ES-I3 (cell line): Measurements from ENCODE around the gene METRN.

Source experiments
- H3K36me3 ChIP-seq: 2 replicates; pipeline ENCODE4 v1.6.1; 2013; ENCODE audit warnings: mild to moderate bottlenecking, low read length, control low read depth, moderate library complexity; ENCODE audit not compliant: insufficient read depth
- H3K4me1 ChIP-seq: 2 replicates; pipeline ENCODE4 v1.6.1; 2013; ENCODE audit warnings: mild to moderate bottlenecking, control low read depth, low read length; ENCODE audit not compliant: insufficient read depth
- H3K9ac ChIP-seq: 2 replicates; pipeline ENCODE4 v1.6.1; 2013; ENCODE audit warnings: low read depth, mild to moderate bottlenecking, low read length, moderate library complexity
- H3K9me3 ChIP-seq: 2 replicates; pipeline ENCODE4 v1.6.1; 2013; ENCODE audit warnings: mild to moderate bottlenecking, low read length, moderate library complexity; ENCODE audit not compliant: control insufficient read depth, insufficient read depth

METRN gene

DNA sequence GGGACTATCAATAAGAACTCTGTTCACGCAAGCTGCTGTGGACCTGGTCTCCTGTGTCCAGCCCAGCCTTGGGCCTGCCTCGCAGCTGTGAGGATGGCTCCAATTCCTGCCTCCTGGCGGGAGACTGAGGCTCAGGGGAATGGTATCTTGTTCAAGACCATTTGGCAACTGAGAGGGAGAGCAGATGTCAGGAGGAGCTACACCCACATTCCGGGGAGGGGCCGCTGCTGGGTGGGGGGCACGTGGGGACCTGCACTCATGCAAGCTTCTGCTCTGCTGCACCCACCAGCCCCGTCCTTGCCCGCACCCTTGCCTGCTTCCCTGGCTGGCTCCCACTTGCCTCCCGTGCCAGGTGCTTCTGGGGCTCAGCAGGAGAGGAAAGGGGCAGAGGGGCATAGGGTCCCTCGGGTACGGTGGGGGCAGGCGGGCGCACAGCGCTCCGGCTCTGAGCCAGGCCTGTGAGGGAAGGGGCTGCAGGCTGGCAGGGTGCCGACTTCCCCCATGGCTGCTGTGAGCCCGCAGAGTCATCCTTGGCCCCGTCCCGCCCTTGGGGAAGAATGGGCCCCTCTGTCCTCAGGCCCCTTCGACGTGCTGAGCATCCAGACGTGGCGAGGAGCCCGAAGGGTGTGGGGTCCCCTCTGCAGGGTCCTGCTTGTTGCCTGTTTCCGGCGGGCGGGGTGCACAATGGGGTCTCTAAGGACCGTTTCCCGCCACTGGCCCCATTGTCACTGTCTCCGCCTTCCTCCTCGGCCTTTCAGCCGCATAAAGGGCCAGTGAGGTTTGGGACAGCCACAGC, 2.7 kb downstream of the METRN start:
- Histone ChIP-seq H3K4me1 (peaks cover 4% of the 10 kb centered on the region; the same call in 1 of the 2 replicates), H3K36me3 (no peaks in the 10 kb centered on the region), H3K9me3 (no peaks in the 10 kb centered on the region), H3K9ac (no peak overlapping the region)

DNA sequence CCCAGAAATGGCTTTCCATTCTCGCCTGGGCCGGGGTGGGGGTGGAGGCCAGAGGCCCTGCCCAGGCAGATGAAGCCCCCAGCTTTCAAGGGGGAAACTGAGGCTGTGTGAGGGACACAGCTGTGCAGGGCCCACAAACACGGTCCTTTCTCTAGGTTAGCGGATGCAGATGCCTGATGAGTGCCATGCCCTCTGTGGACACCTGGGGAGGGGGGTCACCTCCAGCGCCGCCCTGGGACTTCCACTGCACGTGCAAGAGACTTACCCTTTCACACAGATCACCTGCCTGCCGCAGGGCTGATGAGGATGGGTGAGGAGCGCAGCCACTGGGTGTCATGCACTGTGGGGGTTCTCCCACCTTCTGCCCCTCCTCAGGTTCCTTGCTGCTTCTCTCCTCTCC, 3.5 kb downstream of the METRN start:
- no peaks in the 10 kb centered on the region for H3K9me3 ChIP-seq
- no peak overlapping the region for H3K9ac ChIP-seq
- H3K36me3 ChIP-seq: no peaks in the 10 kb centered on the region
- H3K4me1 ChIP-seq: peaks cover 4% of the 10 kb centered on the region; the same call in 1 of the 2 replicates

DNA sequence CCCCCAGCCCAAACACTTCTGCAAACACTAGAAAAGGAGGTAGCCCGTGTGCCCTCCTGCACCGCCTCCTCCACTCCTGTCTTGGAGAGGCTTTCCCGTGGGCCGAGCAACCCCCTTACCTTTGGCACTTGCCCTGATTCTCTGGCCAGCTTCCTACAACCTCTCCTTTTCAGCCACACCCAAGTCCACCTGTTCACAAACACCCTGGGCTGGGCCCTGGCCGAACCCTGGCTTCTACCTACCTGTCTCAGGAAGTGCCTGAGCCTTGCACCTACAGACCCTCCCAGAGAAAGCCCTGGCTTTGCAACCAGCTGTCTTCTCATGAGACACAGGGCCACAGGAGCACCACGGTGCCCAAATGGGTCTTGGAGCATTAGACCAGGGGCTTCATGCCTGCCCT, 4.0 kb downstream of the METRN start:
- H3K9me3 ChIP-seq: no peaks in the 10 kb centered on the region
- H3K9ac ChIP-seq: no peak overlapping the region
- H3K4me1 ChIP-seq: peaks cover 4% of the 10 kb centered on the region; the same call in 1 of the 2 replicates

DNA sequence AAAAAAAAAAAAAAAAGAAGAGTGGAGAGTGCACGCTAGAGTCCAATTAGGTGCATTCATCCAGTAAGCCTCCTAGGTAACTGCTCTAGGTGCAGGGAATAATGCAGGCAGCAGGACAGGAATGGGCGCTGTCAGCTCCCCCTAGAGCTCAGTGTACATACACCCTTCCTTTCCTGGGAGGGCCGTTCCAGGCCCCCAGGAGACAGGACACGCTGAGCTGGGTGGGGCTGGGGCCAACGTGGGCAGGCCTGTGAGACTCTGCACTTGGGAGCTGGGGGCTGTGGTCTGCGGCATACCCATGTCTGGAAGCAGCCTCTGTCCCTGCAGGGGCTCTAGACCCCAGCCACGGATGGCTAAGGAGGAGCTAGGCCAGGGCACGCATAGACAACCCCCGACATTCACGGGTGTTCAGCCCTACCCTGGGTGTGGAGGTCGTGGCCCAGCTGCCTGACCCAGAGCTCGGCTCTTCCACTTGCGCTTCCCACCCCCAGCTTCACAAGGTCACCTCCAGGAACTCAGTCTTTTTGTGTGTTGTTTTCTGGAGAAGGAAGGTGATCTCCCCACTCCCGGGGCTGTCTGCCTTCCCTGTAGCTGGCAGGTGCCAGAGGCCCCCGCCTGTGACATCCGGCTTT, 5.0 kb downstream of the METRN start:
- no peaks in the 10 kb centered on the region for H3K9me3 ChIP-seq
- no peaks in the 10 kb centered on the region for H3K36me3 ChIP-seq
- peaks cover 4% of the 10 kb centered on the region; the same call in 1 of the 2 replicates for H3K4me1 ChIP-seq
- peak overlapping the region; percentile 85; the same call in 1 of the 2 replicates for H3K9ac ChIP-seq

More for the DNA sequence above, 4.0 kb downstream of the METRN start:
- H3K36me3 ChIP-seq: no peaks in the 10 kb centered on the region

DNA sequence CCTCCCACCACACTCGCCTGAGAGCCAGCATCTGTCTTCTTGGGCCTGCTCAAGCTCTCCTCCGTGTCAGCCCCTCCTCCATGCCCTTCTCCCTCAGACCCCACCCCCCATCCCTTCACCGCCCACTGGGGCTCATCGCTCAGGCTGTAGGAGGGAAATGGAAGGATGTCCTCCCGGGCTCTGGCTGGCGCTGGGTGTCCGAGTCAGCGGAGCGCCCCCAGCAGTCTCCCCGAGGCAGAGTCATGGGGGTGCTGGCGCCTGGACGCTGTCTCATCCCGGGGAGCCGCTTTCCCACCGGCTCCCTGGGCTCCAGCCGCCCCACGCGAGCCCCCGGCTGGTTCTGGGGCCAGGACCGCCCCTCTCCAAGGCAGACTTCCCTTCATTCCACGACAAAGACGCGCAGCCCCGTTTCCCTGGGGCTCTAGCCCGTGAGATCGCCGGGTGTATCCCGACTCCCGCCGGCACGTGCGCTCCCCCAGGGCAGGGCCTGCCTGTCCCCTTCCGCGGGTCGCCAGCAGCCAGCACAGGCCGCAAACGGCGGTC, 5.6 kb downstream of the METRN start:
- Histone ChIP-seq H3K36me3 (no peaks in the 10 kb centered on the region), H3K9ac (peak overlapping the region; percentile 85), H3K4me1 (peaks cover 4% of the 10 kb centered on the region; the same call in 1 of the 2 replicates), H3K9me3 (no peaks in the 10 kb centered on the region)

DNA sequence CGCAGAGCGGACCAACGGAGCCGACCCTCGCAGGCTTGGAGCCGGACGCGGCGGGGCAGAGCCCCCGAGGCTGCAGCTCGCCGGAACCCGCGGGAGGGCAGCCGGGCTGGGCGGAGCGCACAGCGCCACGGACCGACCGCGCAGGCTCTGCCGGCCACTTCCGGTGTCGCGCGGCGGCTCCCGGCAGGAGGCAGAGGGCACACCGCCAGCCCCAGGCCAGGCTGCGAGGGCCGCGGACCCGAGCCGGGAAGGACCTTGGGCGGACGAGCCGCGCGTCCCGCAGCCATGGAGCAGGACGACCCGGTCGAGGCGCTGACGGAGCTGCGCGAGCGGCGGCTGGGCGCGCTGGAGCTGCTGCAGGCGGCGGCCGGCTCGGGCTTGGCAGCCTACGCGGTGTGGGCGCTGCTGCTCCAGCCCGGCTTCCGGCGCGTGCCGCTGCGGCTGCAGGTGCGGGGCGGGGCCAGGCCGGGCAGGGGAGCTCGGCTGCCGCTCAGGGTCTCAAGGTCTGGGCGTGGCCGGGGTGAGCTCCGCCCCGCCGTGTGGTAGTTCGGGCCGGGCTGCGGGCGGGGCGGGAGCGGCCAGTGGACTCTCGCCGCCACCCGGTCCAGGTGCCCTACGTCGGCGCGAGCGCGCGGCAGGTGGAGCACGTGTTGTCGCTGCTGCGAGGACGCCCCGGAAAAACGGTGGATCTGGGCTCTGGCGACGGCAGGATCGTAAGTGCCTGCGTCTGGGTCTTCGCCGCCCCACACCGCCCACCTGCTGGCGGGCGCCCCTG, 6.3 kb downstream of the METRN start, which contains the start of gene ANTKMT:
Gene ANTKMT (plus strand): TSS at position 157 of the 775 bp plus-strand sequence. CDS start 129 bp downstream, at position 286.
- peaks cover 4% of the 10 kb centered on the region; the same call in 1 of the 2 replicates for H3K4me1 ChIP-seq
- no peaks in the 10 kb centered on the region for H3K9me3 ChIP-seq
- no peaks in the 10 kb centered on the region for H3K36me3 ChIP-seq
- peak within 1 kb of the TSS; percentile 85 for H3K9ac ChIP-seq

DNA sequence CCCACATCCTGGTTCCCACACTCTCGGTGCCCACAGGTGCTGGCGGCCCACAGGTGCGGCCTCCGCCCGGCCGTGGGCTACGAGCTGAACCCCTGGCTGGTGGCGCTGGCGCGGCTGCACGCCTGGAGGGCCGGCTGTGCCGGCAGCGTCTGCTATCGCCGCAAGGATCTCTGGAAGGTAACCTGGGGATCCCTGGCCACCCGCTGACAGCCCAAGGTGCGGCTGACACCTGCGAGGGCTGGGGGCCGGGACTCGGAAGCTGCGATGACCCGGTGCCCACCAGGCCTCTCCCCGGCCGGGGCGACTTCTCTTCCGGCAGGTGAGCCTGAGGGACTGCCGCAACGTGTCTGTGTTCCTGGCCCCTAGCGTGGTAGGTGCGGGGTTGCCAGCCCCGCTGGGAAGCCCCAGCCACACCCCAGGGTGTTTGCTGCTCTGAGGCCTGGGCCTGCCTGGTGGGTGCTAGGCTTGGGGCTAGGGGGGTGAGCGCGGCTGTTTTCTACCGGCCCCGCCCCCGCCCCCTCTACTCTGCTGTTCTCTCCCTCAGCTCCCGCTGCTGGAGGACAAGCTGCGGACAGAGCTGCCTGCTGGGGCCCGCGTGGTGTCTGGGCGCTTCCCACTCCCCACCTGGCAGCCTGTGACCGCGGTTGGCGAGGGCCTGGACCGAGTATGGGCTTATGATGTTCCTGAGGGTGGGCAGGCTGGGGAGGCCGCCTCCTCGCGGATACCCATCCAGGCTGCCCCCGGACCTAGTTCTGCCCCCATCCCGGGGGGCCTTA, 7.0 kb downstream of the METRN start:
- H3K9ac ChIP-seq: no peak overlapping the region; the same call in 1 of the 2 replicates
- H3K36me3 ChIP-seq: no peaks in the 10 kb centered on the region
- H3K9me3 ChIP-seq: no peaks in the 10 kb centered on the region
- H3K4me1 ChIP-seq: peaks cover 4% of the 10 kb centered on the region; the same call in 1 of the 2 replicates

DNA sequence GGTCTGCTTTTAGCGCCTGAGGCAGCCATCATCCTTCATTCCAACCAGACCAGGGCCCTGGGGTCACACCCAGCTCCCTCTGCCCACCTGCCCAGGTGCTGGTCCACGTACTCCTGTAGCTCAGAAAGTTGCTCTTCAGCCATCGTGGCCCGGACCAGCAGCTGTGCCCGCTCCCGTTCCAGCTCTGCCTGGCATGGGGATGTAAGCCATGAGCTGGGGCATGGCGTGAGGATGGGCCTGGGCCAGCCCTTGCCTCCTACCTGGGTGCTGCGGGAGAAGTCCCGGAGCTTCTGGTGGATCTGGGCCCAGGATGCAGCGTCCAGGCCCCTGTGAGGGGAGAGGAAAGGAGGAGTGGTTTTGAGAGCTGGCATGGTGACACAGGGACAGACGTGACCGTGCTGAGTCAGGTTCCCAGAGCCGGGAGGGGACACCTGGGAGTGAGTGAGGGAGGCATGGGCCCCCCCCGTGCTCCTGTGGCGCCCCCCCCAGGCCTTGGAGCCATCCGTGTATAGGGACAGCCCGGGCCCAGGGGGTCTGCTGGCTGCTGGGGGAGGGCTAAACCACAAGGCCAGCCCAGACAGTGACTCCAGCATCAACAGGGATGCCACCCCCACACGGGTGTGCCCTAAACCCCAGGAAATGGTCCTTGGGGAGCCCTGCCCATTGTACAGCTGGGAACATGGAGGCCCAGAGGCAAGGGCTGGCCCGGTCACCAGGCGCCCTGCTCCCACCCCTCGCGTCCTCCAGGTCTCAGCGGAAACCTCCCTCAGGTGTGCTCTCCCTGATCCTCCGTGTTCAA, 8.1 kb downstream of the METRN start:
- H3K9me3 ChIP-seq: no peaks in the 10 kb centered on the region
- no peaks in the 10 kb centered on the region for H3K36me3 ChIP-seq
- H3K9ac ChIP-seq: no peak overlapping the region
- H3K4me1 ChIP-seq: peaks cover 4% of the 10 kb centered on the region; the same call in 1 of the 2 replicates

DNA sequence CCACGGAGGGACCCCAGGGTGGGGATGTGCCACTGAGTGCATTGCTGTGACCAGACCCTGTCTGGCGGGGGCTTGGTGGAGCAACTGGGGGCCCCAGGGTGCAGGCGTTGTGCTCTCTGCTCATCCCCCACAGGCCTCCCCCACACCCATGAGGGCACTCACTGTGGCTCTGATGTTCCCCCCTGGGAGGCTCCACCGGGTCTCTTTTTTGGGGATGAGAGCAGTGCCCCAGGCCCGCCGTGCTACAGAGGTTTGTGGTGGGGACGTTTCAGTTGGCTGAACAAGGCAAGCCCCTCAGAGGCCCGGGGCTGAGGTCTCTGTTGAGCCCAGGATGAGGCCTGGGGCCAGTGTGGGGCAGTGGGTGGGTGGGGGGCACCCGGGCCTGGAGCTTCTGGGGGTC, 8.8 kb downstream of the METRN start:
- no peaks in the 10 kb centered on the region for H3K36me3 ChIP-seq
- peaks cover 4% of the 10 kb centered on the region; the same call in 1 of the 2 replicates for H3K4me1 ChIP-seq
- no peaks in the 10 kb centered on the region for H3K9me3 ChIP-seq
- no peak overlapping the region for H3K9ac ChIP-seq

DNA sequence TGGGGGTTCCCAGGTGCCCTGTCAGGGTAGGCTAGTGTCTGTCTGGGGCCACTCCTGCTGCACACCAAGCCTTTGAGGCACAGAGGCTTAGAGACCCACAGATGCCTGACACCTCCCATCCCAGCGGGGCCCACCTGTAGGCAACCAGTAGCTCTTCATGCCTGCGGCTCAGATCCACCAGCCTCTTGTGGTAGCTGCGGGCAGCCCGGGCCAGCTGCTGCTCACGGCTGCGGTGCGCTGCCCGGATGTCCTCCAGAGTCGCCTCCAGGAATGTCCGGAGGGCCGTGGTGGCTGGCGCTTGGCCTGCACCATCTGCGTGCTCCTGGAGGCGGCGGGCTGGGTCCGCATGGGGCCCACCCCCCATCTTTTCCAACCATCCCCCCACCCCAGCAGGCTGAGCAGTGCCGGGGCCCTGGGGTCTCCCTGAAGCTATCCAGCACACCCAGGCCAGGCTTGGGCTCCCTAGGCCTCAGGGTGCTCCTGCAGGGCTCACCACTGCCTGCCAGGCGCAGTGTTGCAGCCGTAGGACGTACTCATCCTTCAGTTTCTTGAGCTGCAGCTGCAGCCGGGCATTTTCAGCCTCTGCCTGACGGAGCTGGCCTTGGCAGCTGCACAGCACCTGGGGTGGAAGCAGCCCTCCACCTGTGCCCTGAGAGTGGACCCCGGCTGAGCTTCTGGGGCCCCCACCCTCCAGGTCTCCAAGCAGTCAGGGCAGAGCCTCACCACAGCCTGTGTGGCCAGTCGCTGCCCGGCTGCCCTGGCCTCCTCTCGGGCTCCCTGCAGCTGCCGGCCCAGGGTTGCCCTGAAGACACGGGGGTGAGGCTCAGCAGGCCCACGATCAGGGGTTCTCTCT, 9.5 kb downstream of the METRN start:
- H3K4me1 ChIP-seq: peaks cover 4% of the 10 kb centered on the region; the same call in 1 of the 2 replicates
- no peaks in the 10 kb centered on the region for H3K36me3 ChIP-seq
- no peak overlapping the region for H3K9ac ChIP-seq
- H3K9me3 ChIP-seq: no peaks in the 10 kb centered on the region

DNA sequence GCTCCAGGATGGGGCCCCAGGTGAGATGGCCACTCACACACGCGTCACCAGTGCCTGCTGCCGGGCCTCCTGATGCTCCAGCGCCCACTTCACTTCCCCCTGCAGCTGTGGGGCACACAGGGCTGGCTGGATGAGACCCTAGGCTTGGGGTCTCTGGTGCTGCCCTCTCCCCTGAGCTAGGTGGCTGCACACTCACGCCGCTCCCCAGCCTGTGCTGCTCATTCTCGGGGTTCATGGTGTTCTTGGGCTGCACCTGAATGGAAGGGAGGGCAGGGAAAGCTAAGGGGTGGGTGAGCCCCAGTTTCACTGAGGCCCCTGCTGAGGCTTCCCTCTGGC, 10.1 kb downstream of the METRN start:
- Histone ChIP-seq H3K36me3 (no peaks in the 10 kb centered on the region), H3K9me3 (no peaks in the 10 kb centered on the region), H3K9ac (no peak overlapping the region), H3K4me1 (peaks cover 1% of the 10 kb centered on the region; the same call in 1 of the 2 replicates)

DNA sequence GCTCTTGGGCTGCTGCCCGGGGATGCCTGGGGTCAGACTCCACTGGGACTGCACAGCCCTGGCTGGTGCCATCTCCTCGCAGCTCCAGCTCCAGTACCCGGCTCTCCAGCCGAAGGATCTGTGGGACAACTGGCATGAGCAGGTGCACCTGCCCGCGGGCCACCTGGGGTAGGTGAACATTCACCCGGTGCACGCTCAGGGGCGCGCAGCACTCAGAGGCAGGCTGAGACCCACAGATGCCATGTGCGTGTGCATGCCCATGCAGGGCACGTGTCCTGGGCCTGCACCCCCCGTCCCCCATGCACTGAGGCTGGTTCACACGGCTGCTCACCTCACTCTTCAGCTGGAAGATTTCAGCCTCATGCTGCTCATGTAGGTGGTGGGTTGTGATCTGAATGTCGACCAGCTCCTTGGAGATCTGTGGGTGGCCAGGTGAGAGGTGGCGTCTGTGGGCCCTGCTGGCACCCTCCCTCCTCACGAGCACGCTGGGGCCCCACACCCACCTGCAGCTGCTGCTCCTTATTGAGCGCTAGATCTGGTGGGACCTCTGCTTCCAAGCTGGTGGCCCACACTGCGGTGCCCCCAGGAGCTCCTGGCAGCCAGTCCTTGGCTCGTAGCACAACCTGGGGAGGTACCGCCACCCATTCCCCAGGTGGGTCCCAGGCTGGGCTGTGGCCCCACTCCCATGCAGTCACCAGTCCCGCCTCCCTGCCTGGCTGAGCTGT, 10.7 kb downstream of the METRN start:
- H3K4me1 ChIP-seq: no peaks in the 10 kb centered on the region; the same call in 1 of the 2 replicates
- H3K36me3 ChIP-seq: no peaks in the 10 kb centered on the region
- peak overlapping the region; percentile 41; the same call in 1 of the 2 replicates for H3K9ac ChIP-seq
- H3K9me3 ChIP-seq: no peaks in the 10 kb centered on the region
